HG03280 (cell line): ENCODE results near the gene FNIP2.
"Not testable (repeated sequence)": the region's sequence is repeated elsewhere in the genome, so short reads cannot be mapped to it uniquely, and the experiment has no call there.

Source experiments
- ATAC-seq: cut with Tn5 transposase; IDR thresholded peaks from one replicate; pipeline ENCODE4 v1.9.1; 2021; ENCODE audit warnings: mild to moderate bottlenecking, moderate library complexity; ENCODE audit not compliant: unreplicated experiment

FNIP2 gene

GRCh38 chr4:158788516-158788915 lies 19.7 kb downstream of the FNIP2 start:
- no peak for ATAC-seq

- ATAC-seq = no peak
These were observed 21.0 kb downstream of the FNIP2 start for GRCh38 chr4:158789853-158790252.

GRCh38 chr4:158793021-158793420 lies 24.2 kb downstream of the FNIP2 start:
- no peak for ATAC-seq

GRCh38 chr4:158793430-158793829 lies 24.6 kb downstream of the FNIP2 start:
- not testable (repeated sequence) for ATAC-seq

GRCh38 chr4:158796370-158797140 lies 27.7 kb downstream of the FNIP2 start:
- no peak for ATAC-seq

- ATAC-seq = no peak
These were observed 29.2 kb downstream of the FNIP2 start for GRCh38 chr4:158798062-158798461.

GRCh38 chr4:158799013-158799770 lies 30.4 kb downstream of the FNIP2 start:
- ATAC-seq = no peak

- ATAC-seq = no peak
These were observed 31.0 kb downstream of the FNIP2 start for GRCh38 chr4:158799856-158800255.

GRCh38 chr4:158801066-158801465 lies 32.2 kb downstream of the FNIP2 start:
- ATAC-seq = no peak

- no peak for ATAC-seq
These were observed 32.9 kb downstream of the FNIP2 start for GRCh38 chr4:158801677-158802076.

GRCh38 chr4:158802914-158803313 lies 34.1 kb downstream of the FNIP2 start:
- ATAC-seq = no peak

GRCh38 chr4:158805635-158806471 lies 37.0 kb downstream of the FNIP2 start:
- no peak for ATAC-seq

GRCh38 chr4:158807691-158808090 lies 38.9 kb downstream of the FNIP2 start:
- ATAC-seq = no peak

GRCh38 chr4:158808399-158808798 lies 39.6 kb downstream of the FNIP2 start:
- no peak for ATAC-seq

- ATAC-seq = peak; percentile 1
These were observed 40.4 kb downstream of the FNIP2 start for GRCh38 chr4:158809208-158809607.

GRCh38 chr4:158809611-158810486 lies 41.0 kb downstream of the FNIP2 start:
- peak; percentile 83 for ATAC-seq

GRCh38 chr4:158810487-158811215 lies 41.8 kb downstream of the FNIP2 start:
- ATAC-seq = no peak

GRCh38 chr4:158811216-158811540 lies 42.4 kb downstream of the FNIP2 start:
- ATAC-seq = no peak

- ATAC-seq = no peak
These were observed 42.9 kb downstream of the FNIP2 start for GRCh38 chr4:158811704-158812103.

GRCh38 chr4:158812133-158812532 lies 43.3 kb downstream of the FNIP2 start:
- ATAC-seq = no peak
